Fibroblast of pulmonary artery (primary cell): ENCODE data around the gene SEC24B.
A peak's percentile ranks its signal among the peaks of the same experiment; 100 is the strongest.
"Not testable (repeated sequence)": the region's sequence is repeated elsewhere in the genome, so short reads cannot be mapped to it uniquely, and the experiment has no call there.

Experiments
- DNase-seq: peaks from one replicate; pipeline ENCODE4 v3.0.0-alpha.2; 2010; ENCODE audit warnings: low read depth
- H3K4me3 ChIP-seq: replicated peaks from 2 replicates; pipeline ENCODE4 v1.5.1; 2011; ENCODE audit warnings: low read depth, mild to moderate bottlenecking, control low read depth, low read length, moderate library complexity
- TF ChIP-seq, protein P1 (sequence below): IDR thresholded peaks from 2 replicates; pipeline ENCODE4 v1.5.1; 2011; ENCODE audit warnings: mild to moderate bottlenecking, control low read depth, low read length, inconsistent platforms; ENCODE audit errors: missing control alignments

Gene SEC24B

DNA sequence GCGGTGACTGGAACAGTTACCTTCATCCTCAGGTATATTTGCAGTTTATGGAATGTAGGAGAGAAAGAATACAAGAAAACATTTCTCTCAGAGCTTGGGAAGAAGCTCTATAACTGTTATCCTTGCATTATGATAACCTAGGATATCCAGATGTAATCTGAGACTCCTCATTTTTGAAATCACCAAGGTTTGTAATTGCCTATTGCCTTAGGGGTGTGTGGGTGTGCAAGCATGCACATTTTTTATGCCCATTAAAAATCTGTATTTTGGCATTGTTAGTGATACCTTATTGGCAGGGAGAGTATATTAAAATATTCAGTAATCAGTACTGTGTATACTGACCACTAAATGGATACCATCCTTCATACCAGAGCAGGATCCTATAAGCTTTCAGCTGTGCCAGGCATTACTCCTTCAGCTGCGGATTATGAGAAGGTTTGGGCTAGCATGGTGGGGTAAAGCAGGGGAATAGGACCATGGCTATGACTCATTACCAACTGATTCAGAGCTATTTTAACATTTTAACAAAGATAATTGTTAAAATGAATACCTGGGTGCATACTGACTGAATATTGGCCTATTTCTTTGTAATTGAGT is 8.3 kb downstream of the SEC24B start:
- TF ChIP-seq, protein P1, sequence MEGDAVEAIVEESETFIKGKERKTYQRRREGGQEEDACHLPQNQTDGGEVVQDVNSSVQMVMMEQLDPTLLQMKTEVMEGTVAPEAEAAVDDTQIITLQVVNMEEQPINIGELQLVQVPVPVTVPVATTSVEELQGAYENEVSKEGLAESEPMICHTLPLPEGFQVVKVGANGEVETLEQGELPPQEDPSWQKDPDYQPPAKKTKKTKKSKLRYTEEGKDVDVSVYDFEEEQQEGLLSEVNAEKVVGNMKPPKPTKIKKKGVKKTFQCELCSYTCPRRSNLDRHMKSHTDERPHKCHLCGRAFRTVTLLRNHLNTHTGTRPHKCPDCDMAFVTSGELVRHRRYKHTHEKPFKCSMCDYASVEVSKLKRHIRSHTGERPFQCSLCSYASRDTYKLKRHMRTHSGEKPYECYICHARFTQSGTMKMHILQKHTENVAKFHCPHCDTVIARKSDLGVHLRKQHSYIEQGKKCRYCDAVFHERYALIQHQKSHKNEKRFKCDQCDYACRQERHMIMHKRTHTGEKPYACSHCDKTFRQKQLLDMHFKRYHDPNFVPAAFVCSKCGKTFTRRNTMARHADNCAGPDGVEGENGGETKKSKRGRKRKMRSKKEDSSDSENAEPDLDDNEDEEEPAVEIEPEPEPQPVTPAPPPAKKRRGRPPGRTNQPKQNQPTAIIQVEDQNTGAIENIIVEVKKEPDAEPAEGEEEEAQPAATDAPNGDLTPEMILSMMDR: no peak
- DNase-seq: no peak
- no peak overlapping the region for H3K4me3 ChIP-seq

DNA sequence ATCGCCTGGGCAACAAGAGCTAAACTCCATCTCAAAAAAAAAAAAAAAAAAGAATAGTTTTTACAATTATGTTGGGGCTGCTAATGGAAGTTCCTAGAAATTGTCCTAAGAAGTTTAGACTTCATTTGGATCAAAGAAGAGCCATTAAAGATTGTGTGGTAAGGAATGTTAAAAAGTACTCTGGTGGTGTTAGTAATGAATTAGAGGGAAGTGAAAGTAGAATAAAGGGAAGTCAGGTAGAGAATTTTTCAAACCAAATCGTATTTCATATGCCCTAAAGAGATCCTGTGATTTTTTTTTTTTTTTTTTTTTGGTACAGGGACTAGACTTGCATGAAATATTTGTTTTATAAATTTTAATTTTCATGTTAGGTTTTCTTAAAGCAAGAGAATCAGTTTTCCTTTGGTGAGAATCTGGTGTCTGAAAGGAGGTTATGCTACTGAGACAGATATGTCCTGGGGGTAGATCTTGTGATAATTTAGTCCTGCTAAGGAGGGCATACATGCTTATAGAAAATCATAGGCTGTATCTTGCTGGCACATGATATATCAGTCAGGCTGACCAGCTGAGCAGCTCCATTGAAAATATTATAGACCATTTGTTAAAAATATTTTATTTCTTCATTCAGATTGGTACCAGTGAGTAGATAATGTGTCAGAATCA is 10.7 kb downstream of the SEC24B start:
- TF ChIP-seq, protein P1: no peak
- no peak overlapping the region for H3K4me3 ChIP-seq
- DNase-seq: no peak

DNA sequence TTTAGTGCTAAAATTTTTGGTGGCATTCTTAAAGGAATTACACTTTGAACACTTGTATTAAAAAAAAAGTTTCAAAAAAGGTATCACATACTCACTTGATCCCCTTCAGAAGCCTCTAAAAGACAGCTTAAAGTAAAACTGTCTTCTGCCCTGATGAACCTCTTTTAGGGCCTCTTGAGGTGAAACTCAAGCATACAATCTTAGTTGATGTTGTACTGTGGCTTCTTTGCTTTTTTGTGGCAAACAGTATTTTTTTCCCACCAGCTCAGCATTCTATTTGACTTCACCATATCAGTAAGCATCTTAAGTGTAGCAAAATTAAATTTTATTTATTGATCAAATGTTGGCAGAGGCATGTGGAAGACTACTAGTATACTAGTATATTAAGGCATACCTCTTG is 13.7 kb downstream of the SEC24B start:
- no peak overlapping the region for H3K4me3 ChIP-seq
- no peak for DNase-seq
- TF ChIP-seq, protein P1: no peak

DNA sequence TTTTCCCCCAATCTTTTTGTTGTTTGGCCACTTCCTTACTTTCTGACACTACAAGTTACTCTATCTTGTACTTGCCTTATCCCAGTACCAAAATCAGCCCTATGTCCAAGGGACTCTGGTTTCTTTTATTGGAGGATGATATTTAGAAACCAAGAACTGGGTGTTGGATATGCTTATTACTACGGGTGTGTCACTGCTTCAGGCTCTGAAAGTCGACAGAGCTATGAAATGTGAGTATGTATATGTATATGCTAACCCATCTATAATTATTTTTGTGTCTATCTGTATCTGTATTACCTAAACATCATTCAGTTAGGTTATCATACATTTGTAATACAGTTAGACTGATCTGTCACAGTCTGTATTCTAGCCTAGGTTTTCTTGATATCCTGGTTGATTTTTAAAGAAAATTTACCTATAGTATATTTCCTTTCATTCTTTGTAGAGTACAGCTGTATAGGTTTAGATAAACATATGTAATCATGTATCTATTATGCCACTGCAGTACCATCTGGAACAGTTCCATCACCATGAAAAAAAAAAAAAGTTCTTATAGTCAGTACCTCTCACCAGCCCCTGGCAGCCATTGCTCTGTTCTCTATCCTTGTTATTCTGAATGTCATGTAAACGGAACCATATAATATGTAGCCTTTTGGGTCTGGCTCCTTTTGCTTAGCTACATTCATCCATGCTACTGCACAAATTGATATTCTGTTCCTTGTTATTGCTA is 18.1 kb downstream of the SEC24B start:
- no peak for DNase-seq
- H3K4me3 ChIP-seq: no peak overlapping the region
- TF ChIP-seq, protein P1: no peak

DNA sequence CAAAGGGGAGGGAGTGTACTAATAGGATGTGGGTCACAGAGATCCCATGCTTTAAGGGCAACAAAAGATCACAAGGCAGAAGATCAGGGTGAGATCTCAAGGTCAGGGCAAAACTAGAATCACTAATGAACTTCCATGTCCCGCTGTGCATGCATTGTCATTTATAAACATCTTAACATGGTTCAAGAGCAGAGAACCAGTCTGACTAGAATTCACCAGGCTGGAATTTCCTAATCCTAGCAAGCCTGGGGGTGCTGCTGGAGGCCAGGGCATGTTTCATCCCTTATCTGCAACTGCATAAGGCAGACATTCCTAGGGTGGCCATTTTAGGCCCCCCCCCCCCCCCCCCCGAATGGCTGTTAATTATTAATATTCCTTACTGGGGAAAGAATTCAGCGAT is 19.5 kb downstream of the SEC24B start:
- H3K4me3 ChIP-seq, DNase-seq: not testable (repeated sequence)

DNA sequence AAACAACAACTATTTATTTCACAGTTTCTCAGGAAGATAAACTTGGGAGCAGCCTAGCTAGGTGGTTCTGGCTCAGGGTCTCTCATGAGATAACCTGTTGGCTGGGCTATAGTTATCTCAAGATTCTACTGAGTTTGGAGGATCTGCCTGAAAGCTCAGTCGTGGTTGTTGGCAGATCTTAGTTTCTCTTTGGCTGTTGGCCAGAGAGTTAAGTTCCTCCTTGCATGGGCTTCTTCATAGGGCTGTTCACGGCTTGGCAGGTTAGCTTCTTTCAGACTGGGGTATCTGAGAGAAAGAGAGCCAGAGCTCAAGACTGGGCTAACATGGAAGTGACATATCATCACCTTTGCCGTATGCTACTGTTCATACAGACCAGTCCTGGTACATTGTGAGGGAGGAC is 28.7 kb downstream of the SEC24B start:
- TF ChIP-seq, protein P1: no peak
- peak; percentile 31 for DNase-seq
- no peak overlapping the region for H3K4me3 ChIP-seq

DNA sequence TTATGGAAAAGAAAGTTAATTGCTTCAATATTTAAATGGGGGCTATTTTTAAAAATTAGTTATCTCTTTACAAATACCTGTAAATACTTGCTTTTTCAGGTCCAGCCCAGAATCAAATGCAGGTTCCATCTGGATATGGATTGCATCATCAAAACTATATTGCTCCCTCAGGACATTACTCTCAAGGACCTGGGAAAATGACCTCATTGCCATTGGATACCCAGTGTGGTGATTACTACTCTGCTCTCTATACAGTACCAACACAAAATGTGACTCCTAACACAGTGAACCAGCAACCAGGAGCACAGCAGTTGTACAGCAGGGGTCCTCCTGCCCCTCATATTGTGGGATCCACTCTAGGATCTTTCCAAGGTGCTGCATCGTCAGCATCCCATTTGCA is 29.2 kb downstream of the SEC24B start:
- peak; percentile 7 for DNase-seq
- H3K4me3 ChIP-seq: no peak overlapping the region
- TF ChIP-seq, protein P1: no peak
